Neural progenitor cell (in vitro differentiated cells): ENCODE data around the gene DAZL. TPM values are rescaled to one million over a fixed set of nuclear protein-coding genes. Genes with fewer than 3 reads are reported as not detected.

Experiments
- DNase-seq: peaks from one replicate; pipeline ENCODE4 v3.0.0-alpha.2; 2016; ENCODE audit warnings: low spot score
- H2AFZ ChIP-seq: fragments of 200-600 bp; sonication (generic); replicated peaks from 2 replicates; pipeline ENCODE4 v1.6.1; 2016; ENCODE audit warnings: antibody characterized with exemption
- H3F3A ChIP-seq: fragments of 200-600 bp; sonication (generic); 2 replicates; pipeline ENCODE4 v1.6.1; 2016; ENCODE audit warnings: antibody characterized with exemption, low read depth
- H3K27ac ChIP-seq: fragments of 200-600 bp; sonication (generic); 2 replicates; pipeline ENCODE4 v1.5.1; 2016; ENCODE audit warnings: mild to moderate bottlenecking
- H3K27me3 ChIP-seq: fragments of 200-600 bp; sonication (generic); 2 replicates; pipeline ENCODE4 v1.6.1; 2016; ENCODE audit warnings: mild to moderate bottlenecking, moderate library complexity
- H3K36me3 ChIP-seq: fragments of 200-600 bp; sonication (generic); 2 replicates; pipeline ENCODE4 v1.5.1; 2016
- H3K4me1 ChIP-seq: fragments of 200-600 bp; sonication (generic); 2 replicates; pipeline ENCODE4 v1.6.1; 2016; ENCODE audit warnings: mixed run types
- H3K4me2 ChIP-seq: fragments of 200-600 bp; sonication (generic); 2 replicates; pipeline ENCODE4 v1.6.1; 2016
- H3K4me3 ChIP-seq: fragments of 200-600 bp; sonication (generic); 2 replicates; pipeline ENCODE4 v1.5.1; 2016
- H3K79me2 ChIP-seq: fragments of 200-600 bp; sonication (generic); 2 replicates; pipeline ENCODE4 v1.6.1; 2016; ENCODE audit warnings: low read depth
- H3K9ac ChIP-seq: fragments of 200-600 bp; sonication (generic); 2 replicates; pipeline ENCODE4 v1.6.1; 2016
- H3K9me3 ChIP-seq: fragments of 200-600 bp; sonication (generic); 2 replicates; pipeline ENCODE4 v1.5.1; 2016; ENCODE audit warnings: low read depth
- H4K20me1 ChIP-seq: fragments of 200-600 bp; sonication (generic); 2 replicates; pipeline ENCODE4 v1.6.1; 2016; ENCODE audit warnings: low read depth
- H3K27ac Mint-ChIP-seq: 3 replicates; pipeline ENCODE4 v1.8.0; 2021; ENCODE audit warnings: mixed read lengths
- H3K27me3 Mint-ChIP-seq: 2 replicates; pipeline ENCODE4 v1.8.0; 2022; ENCODE audit warnings: low read depth, mild to moderate bottlenecking, inconsistent platforms, moderate library complexity, mixed read lengths; ENCODE audit not compliant: insufficient read depth
- H3K36me3 Mint-ChIP-seq: 3 replicates; pipeline ENCODE4 v1.8.0; 2021; ENCODE audit warnings: mixed read lengths
- H3K4me1 Mint-ChIP-seq: 3 replicates; pipeline ENCODE4 v1.8.0; 2021; ENCODE audit warnings: mixed read lengths
- H3K4me3 Mint-ChIP-seq: 3 replicates; pipeline ENCODE4 v1.8.0; 2021; ENCODE audit warnings: mild to moderate bottlenecking, moderate library complexity, mixed read lengths
- H3K9me3 Mint-ChIP-seq: 3 replicates; pipeline ENCODE4 v1.8.0; 2020; ENCODE audit warnings: mixed read lengths
- CTCF ChIP-seq: fragments of 200-600 bp; sonication (generic); IDR thresholded peaks from 2 replicates; pipeline ENCODE4 v1.5.1; 2017; ENCODE audit warnings: antibody characterized with exemption, mild to moderate bottlenecking
- EZH2 ChIP-seq: fragments of 200-600 bp; sonication (generic); IDR thresholded peaks from 2 replicates; pipeline ENCODE4 v1.6.1; 2017; ENCODE audit warnings: antibody characterized with exemption, mild to moderate bottlenecking, moderate library complexity
- EZH2phosphoT487 ChIP-seq: fragments of 200-600 bp; sonication (generic); IDR thresholded peaks from 2 replicates; pipeline ENCODE4 v1.6.1; 2017; ENCODE audit warnings: antibody characterized with exemption
- total RNA-seq: library from RNA; depleted of rRNA; stranded (reverse); fragments of >200 nt; gene quantifications from 2 replicates; pipeline ENCODE4 v1.2.3, GENCODE V29; 2015; ENCODE audit warnings: low replicate concordance

DAZL gene
- total RNA-seq, 1 donor from 2014 or later = 4.7 TPM

GRCh38 chr3:16600780-16601536, 4.3 kb downstream of the DAZL start:
- Histone ChIP-seq H3K79me2 (no peaks in the 10 kb centered on the region), H2AFZ (peak overlapping the region; percentile 66), H3K36me3 (no peaks in the 10 kb centered on the region)

GRCh38 chr3:16599694-16600093, 5.5 kb downstream of the DAZL start:
- Mint-ChIP-seq H3K4me3 (no peak overlapping the region), H3K4me1 (no peaks in the 10 kb centered on the region), H3K9me3 (no peaks in the 10 kb centered on the region), H3K36me3 (no peaks in the 10 kb centered on the region), H3K27me3 (no peaks in the 10 kb centered on the region), H3K27ac (no peak overlapping the region)
- no peak overlapping the region for H3K9ac ChIP-seq
- H3K4me3 ChIP-seq = no peak overlapping the region
- H3K4me1 ChIP-seq = no peaks in the 10 kb centered on the region
- H3K27me3 ChIP-seq = no peaks in the 10 kb centered on the region
- peaks cover 5% of the 10 kb centered on the region for H3F3A ChIP-seq
- TF ChIP-seq EZH2 (no peak), EZH2phosphoT487 (no peak), CTCF (no peak)
- no peaks in the 10 kb centered on the region for H4K20me1 ChIP-seq
- no peaks in the 10 kb centered on the region for H3K9me3 ChIP-seq
- H3K27ac ChIP-seq = no peak overlapping the region
- no peak overlapping the region for H3K4me2 ChIP-seq
- H2AFZ ChIP-seq = no peak overlapping the region
- DNase-seq = no peak
- H3K79me2 ChIP-seq = no peaks in the 10 kb centered on the region
- no peaks in the 10 kb centered on the region for H3K36me3 ChIP-seq

More at GRCh38 chr3:16600780-16601536, 4.3 kb downstream of the DAZL start:
- Mint-ChIP-seq H3K9me3 (no peaks in the 10 kb centered on the region), H3K36me3 (no peaks in the 10 kb centered on the region), H3K4me1 (no peaks in the 10 kb centered on the region), H3K27me3 (no peaks in the 10 kb centered on the region), H3K27ac (no peak overlapping the region), H3K4me3 (no peak overlapping the region)
- Histone ChIP-seq H3K27ac (no peak overlapping the region), H3K9ac (no peak overlapping the region), H3K4me1 (no peaks in the 10 kb centered on the region), H3K4me3 (no peak overlapping the region), H3K4me2 (peak overlapping the region; percentile 24), H3K9me3 (no peaks in the 10 kb centered on the region), H3K27me3 (no peaks in the 10 kb centered on the region), H3F3A (peaks cover 8% of the 10 kb centered on the region), H4K20me1 (no peaks in the 10 kb centered on the region)
- TF ChIP-seq EZH2phosphoT487 (no peak), EZH2 (no peak), CTCF (peak; percentile 89)
- DNase-seq = peak; percentile 90

- no peak overlapping the region for H3K9ac ChIP-seq
- H3K36me3 ChIP-seq = no peaks in the 10 kb centered on the region
- no peaks in the 10 kb centered on the region for H3K27me3 Mint-ChIP-seq
- no peak overlapping the region for H3K4me3 ChIP-seq
- no peaks in the 10 kb centered on the region for H3K4me1 ChIP-seq
- no peak overlapping the region for H3K27ac ChIP-seq
- no peak for DNase-seq
- no peak overlapping the region for H2AFZ ChIP-seq
- no peak overlapping the region for H3K4me2 ChIP-seq
- no peaks in the 10 kb centered on the region for H3K9me3 Mint-ChIP-seq
- no peak overlapping the region for H3K27ac Mint-ChIP-seq
- no peaks in the 10 kb centered on the region for H3K79me2 ChIP-seq
- H3K27me3 ChIP-seq = no peaks in the 10 kb centered on the region
- no peak for TF ChIP-seq EZH2
- no peak for TF ChIP-seq CTCF
- no peak for TF ChIP-seq EZH2phosphoT487
- no peaks in the 10 kb centered on the region for H4K20me1 ChIP-seq
- no peaks in the 10 kb centered on the region for H3K9me3 ChIP-seq
- H3K4me3 Mint-ChIP-seq = no peak overlapping the region
- no peaks in the 10 kb centered on the region for H3K36me3 Mint-ChIP-seq
- H3F3A ChIP-seq = no peaks in the 10 kb centered on the region
- no peaks in the 10 kb centered on the region for H3K4me1 Mint-ChIP-seq
These were observed 8.7 kb downstream of the DAZL start for GRCh38 chr3:16596352-16597032.
